IMR-90 (cell line): ENCODE results near the gene CDKL4. TPM values are rescaled to one million over a fixed set of nuclear protein-coding genes. Genes with fewer than 3 reads are reported as not detected.
"Not testable (repeated sequence)": the region's sequence is repeated elsewhere in the genome, so short reads cannot be mapped to it uniquely, and the experiment has no call there.

Experiments
- ATAC-seq: fragments of 200-7000 bp; cut with Tn5 transposase; 2 replicates; pipeline ENCODE4 v1.9.1; 2020; ENCODE audit warnings: low read depth, mild to moderate bottlenecking, moderate library complexity
- BruUV-seq: library from RNA; stranded (reverse); fragments of 400-500 nt; replicated peaks from 2 replicates; lab custom pipeline; 2021; lab: Mats Ljungman, UMichigan
- CTCF ChIA-PET: fragments of 300-600 bp; formaldehyde crosslinking; extraction: SDS; loops from one replicate; lab custom pipeline; 2021; ENCODE audit warnings: antibody characterized with exemption; lab: Yijun Ruan, JAX
- POLR2A ChIA-PET: fragments of 300-600 bp; sonication (Branson Sonifier 250); formaldehyde crosslinking; loops from one replicate; lab custom pipeline; 2022; ENCODE audit warnings: antibody characterized with exemption; ENCODE audit not compliant: unreplicated experiment; lab: Charles Lee
- DNase-seq: peaks from one replicate; pipeline ENCODE4 v3.0.0; 2013
- H2AFZ ChIP-seq: replicated peaks from 2 replicates; pipeline ENCODE3; 2013; ENCODE audit warnings: low read length, mild to moderate bottlenecking; ENCODE audit not compliant: poor library complexity
- H2AK5ac ChIP-seq: 2 replicates; pipeline ENCODE4 v1.6.1; 2013; ENCODE audit warnings: low read depth, low read length, inconsistent platforms
- H2AK9ac ChIP-seq: replicated peaks from 2 replicates; pipeline ENCODE3; 2013; ENCODE audit warnings: mild to moderate bottlenecking, low read depth, low read length, moderate library complexity; ENCODE audit not compliant: poor library complexity
- H2BK120ac ChIP-seq: 2 replicates; pipeline ENCODE4 v1.6.1; 2013; ENCODE audit warnings: low read depth, low read length, inconsistent platforms
- H2BK15ac ChIP-seq: 3 replicates; pipeline ENCODE4 v1.6.1; 2013; ENCODE audit warnings: low read depth, low read length, inconsistent platforms
- H2BK20ac ChIP-seq: 2 replicates; pipeline ENCODE4 v1.6.1; 2013; ENCODE audit warnings: low read depth, mild to moderate bottlenecking, inconsistent platforms, low read length, moderate library complexity
- H2BK5ac ChIP-seq: 2 replicates; pipeline ENCODE4 v1.6.1; 2013; ENCODE audit warnings: mild to moderate bottlenecking, low read depth, low read length, inconsistent platforms; ENCODE audit not compliant: poor library complexity, severe bottlenecking
- H3K14ac ChIP-seq: replicated peaks from 2 replicates; pipeline ENCODE4 v1.6.1; 2013; ENCODE audit warnings: low read depth, low read length, inconsistent platforms
- H3K18ac ChIP-seq: 2 replicates; pipeline ENCODE4 v1.6.1; 2013; ENCODE audit warnings: low read depth, low read length, control low read depth
- H3K23ac ChIP-seq: 2 replicates; pipeline ENCODE4 v1.6.1; 2013; ENCODE audit warnings: low read depth, low read length, inconsistent platforms
- H3K27ac ChIP-seq: 2 replicates; pipeline ENCODE4 v1.5.1; 2013; ENCODE audit warnings: mild to moderate bottlenecking, control low read depth, low read length; ENCODE audit not compliant: insufficient read depth
- H3K27me3 ChIP-seq: 2 replicates; pipeline ENCODE4 v1.6.1; 2013; ENCODE audit warnings: low read length; ENCODE audit not compliant: control insufficient read depth, insufficient read depth
- H3K36me3 ChIP-seq: 2 replicates; pipeline ENCODE4 v1.6.1; 2013; ENCODE audit warnings: low read length, mixed read lengths; ENCODE audit not compliant: control insufficient read depth, insufficient read depth
- H3K4ac ChIP-seq: 2 replicates; pipeline ENCODE4 v1.6.1; 2013; ENCODE audit warnings: low read depth, low read length, inconsistent platforms
- H3K4me1 ChIP-seq: 2 replicates; pipeline ENCODE4 v1.6.1; 2013; ENCODE audit warnings: low read length, mixed read lengths; ENCODE audit not compliant: control insufficient read depth, insufficient read depth
- H3K4me2 ChIP-seq: 2 replicates; pipeline ENCODE4 v1.6.1; 2013; ENCODE audit warnings: low read depth, mild to moderate bottlenecking, control low read depth, low read length, moderate library complexity
- H3K4me3 ChIP-seq: 2 replicates; pipeline ENCODE4 v1.5.1; 2013; ENCODE audit warnings: low read depth, mild to moderate bottlenecking, control low read depth, low read length, moderate library complexity; ENCODE audit not compliant: insufficient read depth
- H3K56ac ChIP-seq: 2 replicates; pipeline ENCODE4 v1.6.1; 2013; ENCODE audit warnings: low read length, inconsistent platforms; ENCODE audit not compliant: insufficient read depth; ENCODE audit errors: extremely low read depth
- H3K79me1 ChIP-seq, 2 experiments: 2 replicates each; pipeline ENCODE4 v1.6.1; 2013; ENCODE audit warnings: low read length in 2 of 2, inconsistent platforms in 1 of 2, low read depth in 1 of 2
- H3K9ac ChIP-seq: 2 replicates; pipeline ENCODE4 v1.6.1; 2013; ENCODE audit warnings: low read depth, low read length, control low read depth
- H3K9me1 ChIP-seq: 2 replicates; pipeline ENCODE4 v1.6.1; 2013; ENCODE audit warnings: low read length, inconsistent platforms; ENCODE audit not compliant: insufficient read depth
- H3K9me3 ChIP-seq: 2 replicates; pipeline ENCODE4 v1.6.1; 2013; ENCODE audit warnings: low read length; ENCODE audit not compliant: control insufficient read depth, insufficient read depth
- H4K20me1 ChIP-seq: 2 replicates; pipeline ENCODE4 v1.6.1; 2013; ENCODE audit warnings: low read length, inconsistent platforms; ENCODE audit not compliant: insufficient read depth
- H4K5ac ChIP-seq: 2 replicates; pipeline ENCODE4 v1.6.1; 2013; ENCODE audit warnings: mild to moderate bottlenecking, low read depth, low read length, control low read depth
- H4K8ac ChIP-seq, 2 experiments: 2 replicates each; pipeline ENCODE4 v1.6.1; 2013; ENCODE audit warnings: low read depth in 2 of 2, low read length in 2 of 2, control low read depth in 1 of 2, inconsistent platforms in 1 of 2
- H4K91ac ChIP-seq: 2 replicates; pipeline ENCODE4 v1.6.1; 2013; ENCODE audit warnings: low read depth, low read length, inconsistent platforms; ENCODE audit not compliant: insufficient read depth
- WGBS, 2 experiments: methylation state at CpG; one replicate each; pipeline versions ENCODE4 v1.1.5 to v1.1.7; 2013; ENCODE audit warnings: missing lambda C conversion rate in 2 of 2; ENCODE audit not compliant: insufficient read length in 1 of 2; ENCODE audit errors: extremely low coverage in 2 of 2; 5-methylcytosine and 5-hydroxymethylcytosine counted together
- dilution Hi-C: fragments of 300-500 bp; cut with HindIII; formaldehyde crosslinking; loops from one replicate; pipeline ENCODE4 v1.14.3; 2018; ENCODE audit warnings: low sequenced_read_pairs; ENCODE audit not compliant: unreplicated experiment
- in situ Hi-C: fragments of 300-500 bp; cut with MboI; formaldehyde crosslinking; loops from 3 replicates; pipeline ENCODE4 v1.14.3; 2019; ENCODE audit warnings: low sequenced_read_pairs, inconsistent platforms, mixed read lengths
- intact Hi-C: fragments of 100-400 bp; cut with micrococcal nuclease; formaldehyde crosslinking; loops from 2 replicates; pipeline ENCODE4 v1.10.0; 2022
- polyA plus RNA-seq, 3 experiments: library from polyadenylated mRNA; depleted of rRNA; stranded (reverse); fragments of >200 nt; gene quantifications; 2 replicates each; pipeline ENCODE4 v1.2.3, GENCODE V29; 2012; ENCODE audit warnings: low replicate concordance in 1 of 3
- total RNA-seq: library from RNA; depleted of rRNA; stranded (reverse); fragments of >200 nt; gene quantifications from 2 replicates; pipeline ENCODE4 v1.2.3, GENCODE V29; 2012

Gene CDKL4
- total and polyA plus RNA-seq, 2 of the 4 experiments (the other 2 are of a cell fraction): not detected

DNA sequence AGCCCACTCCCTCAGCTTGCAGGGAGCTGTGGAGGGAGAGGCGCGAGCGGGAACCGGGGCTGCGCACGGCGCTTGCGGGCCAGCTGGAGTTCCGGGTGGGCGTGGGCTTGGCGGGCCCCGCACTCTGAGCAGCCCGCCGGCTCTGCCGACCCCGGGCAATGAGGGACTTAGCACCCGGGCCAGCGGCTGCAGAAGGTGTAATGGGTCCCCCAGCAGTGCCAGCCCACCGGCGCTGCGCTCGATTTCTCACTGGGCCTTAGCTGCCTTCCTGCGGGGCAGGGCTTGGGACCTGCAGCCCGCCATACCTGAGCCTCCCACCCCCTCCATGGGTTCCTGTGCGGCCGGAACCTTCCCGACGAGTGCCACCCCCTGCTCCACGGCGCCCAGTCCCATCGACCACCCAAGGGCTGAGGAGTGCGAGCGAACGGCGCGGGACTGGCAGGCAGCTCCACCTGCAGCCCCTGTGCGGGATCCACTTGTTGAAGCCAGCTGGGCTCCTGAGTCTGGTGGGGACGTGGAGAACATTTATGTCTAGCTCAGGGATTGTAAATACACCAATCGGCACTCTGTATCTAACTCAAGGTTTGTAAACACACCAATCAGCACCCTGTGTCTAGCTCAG, 582 bp upstream of the CDKL4 start:
- BruUV-seq, H3K9ac ChIP-seq, H3K14ac ChIP-seq, H3K4me1 ChIP-seq, H4K91ac ChIP-seq, H3K9me3 ChIP-seq, H3K23ac ChIP-seq, H2AK5ac ChIP-seq, H3K27ac ChIP-seq, H3K4me3 ChIP-seq, H4K5ac ChIP-seq, H4K20me1 ChIP-seq, H2BK15ac ChIP-seq, ATAC-seq, H2BK120ac ChIP-seq, H3K9me1 ChIP-seq, H2BK20ac ChIP-seq, intact Hi-C loops, DNase-seq, H3K36me3 ChIP-seq, in situ Hi-C loops, H2BK5ac ChIP-seq, H3K56ac ChIP-seq, H3K27me3 ChIP-seq, dilution Hi-C loops, H3K4ac ChIP-seq, H3K4me2 ChIP-seq, H3K18ac ChIP-seq, H3K79me1 ChIP-seq, CTCF ChIA-PET, H4K8ac ChIP-seq, H2AFZ ChIP-seq, H2AK9ac ChIP-seq: not testable (repeated sequence)
- 97% methylated on average over 20 of the region's 39 CpGs; no CpG with 5 or more reads in 1 of the 2 experiments for WGBS, 2 experiments
- POLR2A ChIA-PET: interaction anchor here (0.6 kb wide), 1 partner anchor 113 kb away, joined by 3 read pairs; no protein-coding TSS in a partner anchor
